ENCODE data around the gene MCC.

Gene MCC

DNA sequence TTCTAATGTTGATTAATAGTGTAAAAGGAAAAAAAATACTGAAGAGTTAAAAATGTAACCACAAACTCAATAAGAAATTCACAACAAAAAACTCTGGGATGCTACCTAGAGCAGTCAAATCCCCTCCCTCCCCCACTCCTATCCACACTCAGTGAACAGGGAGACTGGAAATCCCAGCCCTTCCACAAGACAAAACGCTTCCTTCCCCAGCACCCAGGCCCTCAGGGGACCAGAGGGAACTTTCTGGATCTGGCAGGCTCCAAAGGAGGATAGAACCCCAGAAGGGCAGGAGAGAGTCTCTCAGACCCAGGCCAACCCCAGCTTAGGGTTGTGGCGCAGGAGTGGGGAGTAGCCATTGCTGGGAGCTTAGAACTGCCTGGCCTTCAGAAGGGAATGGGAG is 456.7 kb downstream of the MCC start:
- no peak for DNase-seq (ENCODE audit: low read depth in 2 of 2)

DNA sequence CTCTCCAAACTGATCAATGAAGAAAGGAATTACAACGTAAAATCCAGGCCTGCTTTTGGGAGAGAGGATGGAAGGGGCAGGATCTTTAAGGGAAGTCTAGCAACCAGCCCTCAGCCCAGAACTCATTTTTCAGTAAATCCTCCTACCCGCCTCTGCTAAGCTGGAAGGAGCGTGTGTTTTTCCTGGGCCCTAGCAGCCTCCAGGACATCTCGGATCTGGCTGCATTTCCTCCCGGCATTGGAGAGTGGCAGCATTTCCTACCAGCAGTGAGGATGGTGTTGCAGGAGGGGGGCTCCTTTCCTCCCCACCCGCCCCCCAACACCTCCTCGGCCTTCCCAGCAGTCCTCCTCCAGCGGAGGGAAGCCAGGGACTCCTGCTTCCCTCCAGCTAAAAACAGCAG is 457.1 kb downstream of the MCC start:
- no peak for DNase-seq (ENCODE audit: low read depth in 2 of 2)

DNA sequence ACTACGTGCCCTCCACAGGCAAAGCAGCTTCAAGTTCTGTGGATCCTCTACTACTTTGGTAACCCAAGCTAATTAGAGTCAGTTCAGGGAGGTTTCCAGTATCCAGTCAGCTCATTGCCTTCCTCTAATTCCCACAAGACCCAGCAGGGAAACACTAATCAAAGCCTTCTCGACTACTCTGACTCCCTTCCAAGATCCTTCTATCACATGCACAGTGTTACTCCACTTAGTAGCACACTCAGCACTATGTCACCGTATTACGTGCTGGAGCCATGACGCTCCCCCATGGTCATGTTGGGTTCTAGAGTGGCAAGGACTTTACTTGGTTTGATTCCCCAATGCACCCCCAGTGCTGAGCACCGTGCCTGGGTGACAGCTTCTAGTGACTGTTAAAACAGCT is 458.6 kb downstream of the MCC start:
- DNase-seq (ENCODE audit: low read depth in 2 of 2): no peak

DNA sequence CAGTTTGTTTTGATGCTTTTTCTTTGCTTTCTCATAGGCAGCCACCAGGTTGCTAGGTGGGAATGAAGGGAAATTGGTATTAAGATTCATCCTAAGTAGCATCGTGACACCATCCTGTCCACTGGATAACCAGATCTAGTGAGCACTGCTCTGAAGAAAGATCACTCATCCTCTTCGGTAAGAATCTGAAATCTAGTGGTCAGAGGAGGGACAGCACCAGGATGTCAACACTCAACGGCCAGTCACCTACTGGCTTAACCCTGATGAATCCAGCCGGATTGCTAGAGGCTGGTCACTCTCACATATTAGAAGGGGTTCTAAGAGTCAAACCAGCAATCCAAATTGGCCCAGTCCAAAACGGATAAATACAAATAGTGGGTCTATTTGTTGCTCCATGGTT is 460.8 kb downstream of the MCC start:
- no peak for DNase-seq (ENCODE audit: low read depth in 2 of 2)

DNA sequence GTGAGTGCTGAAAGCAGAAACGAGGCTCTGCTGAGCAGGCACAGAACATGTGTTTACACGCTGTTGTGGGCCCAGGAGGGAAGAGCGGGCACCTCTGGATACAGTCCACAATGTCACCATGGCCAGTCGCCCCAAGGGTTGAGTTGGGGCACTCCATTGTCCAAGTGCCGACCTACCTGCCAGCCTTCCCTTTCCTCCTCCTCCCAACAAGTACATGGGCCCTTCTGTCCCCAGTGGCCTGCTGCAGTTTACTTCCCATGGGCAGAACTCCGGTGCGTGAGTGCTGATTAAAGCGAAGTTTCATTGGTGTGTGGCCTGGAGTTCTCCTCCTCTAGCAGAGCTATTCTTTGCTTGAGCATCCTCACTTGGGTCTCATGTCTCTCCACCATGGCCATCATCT is 461.2 kb downstream of the MCC start:
- no peak for DNase-seq (ENCODE audit: low read depth in 2 of 2)

DNA sequence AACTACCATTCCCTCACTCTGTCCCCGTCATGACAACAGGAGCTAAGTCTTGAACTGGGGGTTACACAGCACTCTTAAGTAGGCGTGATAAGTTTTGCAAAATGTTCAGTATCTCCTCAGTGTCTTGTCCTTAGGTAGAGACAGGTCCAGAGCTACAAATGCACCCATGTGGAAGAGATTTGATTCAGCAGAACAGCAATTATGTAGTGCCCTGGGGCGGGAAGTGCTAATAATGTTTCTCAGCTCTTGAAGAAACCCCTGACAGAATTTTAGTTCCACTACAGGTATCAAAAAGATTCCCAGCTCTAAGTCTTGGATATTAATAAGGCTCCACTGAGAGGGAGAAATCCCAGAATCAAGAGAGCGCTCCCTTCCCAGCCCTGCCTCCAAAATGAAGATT is 462.0 kb downstream of the MCC start:
- no peak for DNase-seq (ENCODE audit: low read depth in 2 of 2)

DNA sequence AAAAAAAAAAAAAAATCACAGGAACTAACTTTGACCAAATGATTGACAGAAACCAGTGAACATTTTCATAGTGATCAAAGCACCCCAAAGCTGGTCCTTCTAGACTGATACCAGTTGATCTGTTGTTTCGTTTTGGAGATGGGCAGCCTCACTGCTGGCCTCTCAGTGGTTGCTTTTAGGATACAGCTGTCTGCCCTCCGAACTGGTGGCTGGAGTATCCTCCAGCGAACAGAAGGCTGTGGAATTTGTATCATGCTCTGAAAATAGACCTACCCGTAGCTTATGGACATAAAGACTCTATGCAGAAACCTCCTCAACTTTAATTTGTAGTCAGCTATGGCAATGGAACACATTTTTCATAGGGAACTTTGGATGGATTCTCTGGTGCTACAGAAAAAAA is 462.7 kb downstream of the MCC start:
- no peak for DNase-seq (ENCODE audit: low read depth in 2 of 2)

DNA sequence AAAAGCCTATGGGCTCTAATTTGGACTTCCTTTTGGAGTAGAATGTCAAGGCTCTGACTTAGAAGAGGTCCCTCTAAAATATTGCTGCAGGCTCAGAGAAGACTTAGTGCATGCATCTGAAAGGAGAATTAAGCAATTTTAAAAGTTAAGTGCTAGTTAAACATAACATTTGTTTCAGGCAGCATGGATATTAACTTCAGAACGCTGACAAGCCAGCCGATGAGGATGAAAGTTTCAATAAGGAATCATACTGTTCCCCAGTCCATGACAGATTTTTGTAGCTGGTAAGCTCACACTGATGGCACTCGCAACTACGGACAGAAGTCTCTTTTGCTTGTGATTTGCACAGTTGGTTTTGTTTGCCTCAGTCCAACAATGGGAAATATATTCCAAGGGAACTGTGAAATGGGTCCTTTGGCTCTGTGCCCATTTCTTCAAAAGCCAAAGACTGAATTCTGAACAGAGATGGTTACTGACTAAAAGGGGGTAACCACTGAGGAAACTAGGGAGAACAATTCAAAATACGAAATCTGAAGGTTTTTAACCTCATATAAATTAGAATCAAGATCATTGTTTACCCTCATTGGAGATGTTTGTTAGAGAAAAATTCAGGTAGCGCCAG is 464.1 kb downstream of the MCC start:
- no peak for DNase-seq (ENCODE audit: low read depth in 2 of 2)

DNA sequence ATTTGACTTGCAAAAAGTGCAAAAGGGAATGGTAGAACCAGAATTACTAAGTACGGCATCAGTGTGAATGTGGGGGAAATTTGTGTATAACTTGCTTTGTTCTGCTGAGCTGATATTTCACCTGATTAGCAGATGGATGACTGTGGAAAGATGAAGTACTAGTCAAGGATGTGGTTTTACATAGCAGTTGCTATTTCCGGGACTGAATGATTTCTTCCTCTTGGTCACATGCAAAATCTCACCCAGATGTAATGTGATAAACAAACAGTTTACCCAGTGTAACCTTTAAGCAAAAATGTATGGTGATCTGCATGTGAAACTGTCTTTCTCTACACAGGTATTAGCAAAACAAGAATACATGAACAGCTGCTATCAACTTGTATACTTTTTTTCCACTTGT is 465.6 kb downstream of the MCC start:
- DNase-seq (ENCODE audit: low read depth in 2 of 2): peak in 1 of 2 donors; percentile 7

DNA sequence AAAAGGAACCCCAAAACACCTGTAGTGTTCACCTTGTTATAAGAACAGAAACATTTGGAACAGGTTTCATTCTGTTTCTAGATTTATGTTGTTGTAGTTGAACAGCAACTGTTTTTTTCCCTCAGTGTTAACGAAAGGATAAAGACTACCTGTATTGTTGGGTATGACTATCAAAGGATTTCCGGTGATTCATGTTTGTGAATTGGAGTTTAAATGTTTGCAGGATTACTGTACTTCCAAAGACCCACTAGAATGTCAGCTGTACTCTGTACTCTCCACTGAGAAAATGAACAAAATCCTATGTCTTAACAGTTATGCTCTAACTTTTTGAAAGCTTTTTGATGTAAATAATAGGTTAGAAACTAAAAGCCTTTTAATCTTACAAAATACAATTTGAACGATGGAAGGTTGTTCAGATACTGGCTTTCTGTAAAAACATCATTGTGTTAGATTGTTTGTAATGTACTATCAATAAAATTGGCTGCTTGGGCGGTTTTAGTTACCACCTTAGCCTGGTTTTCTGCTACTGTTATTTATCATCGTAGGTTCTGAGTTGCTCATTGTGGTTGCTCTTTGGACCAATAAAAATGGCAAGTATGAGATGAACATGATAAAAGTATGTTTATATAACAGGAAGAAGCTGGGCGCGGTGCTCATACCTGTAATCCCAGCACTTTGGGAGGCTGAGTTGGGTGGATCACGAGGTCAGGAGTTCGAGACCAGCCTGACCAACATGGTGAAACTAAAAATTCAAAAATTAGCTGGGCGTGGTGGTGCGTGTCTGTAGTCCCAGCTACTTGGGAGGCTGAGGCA is 467.6 kb downstream of the MCC start:
- DNase-seq (ENCODE audit: low read depth in 2 of 2): no peak

DNA sequence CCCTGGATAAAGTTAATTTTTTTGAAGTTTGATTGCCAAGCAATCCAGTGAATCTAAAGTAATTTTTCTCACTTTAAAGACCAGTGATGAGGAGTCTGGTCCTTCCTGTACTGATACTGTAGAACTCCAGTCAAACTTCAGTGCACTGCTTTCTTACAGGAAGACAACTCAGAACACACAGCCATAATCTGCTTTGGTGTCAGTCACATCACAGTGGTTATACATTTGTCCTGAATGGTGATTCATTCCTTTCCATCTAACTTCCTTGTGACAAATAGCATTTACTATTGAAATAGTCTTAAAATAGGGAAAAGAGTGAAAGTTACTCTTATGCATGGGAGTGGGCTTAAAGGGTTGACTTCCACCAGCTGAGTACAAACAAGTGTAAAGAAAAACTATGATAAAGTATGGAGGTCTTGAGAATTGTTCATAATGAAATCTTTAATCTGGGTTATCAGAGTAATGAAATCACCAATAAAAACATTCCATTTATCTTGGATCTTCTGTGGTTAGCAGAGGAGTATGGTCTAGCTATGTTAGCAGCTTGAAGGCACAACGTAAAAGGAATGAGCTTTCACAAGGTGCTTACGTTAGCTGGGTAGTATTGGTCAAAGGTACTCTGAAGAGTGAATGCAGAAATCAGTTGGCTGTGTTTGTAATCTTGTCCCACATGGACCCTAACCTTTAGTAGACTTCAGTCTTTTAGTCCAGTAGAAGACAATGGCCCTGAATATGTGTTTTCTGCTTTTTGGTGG is 470.2 kb downstream of the MCC start:
- DNase-seq (ENCODE audit: low read depth in 2 of 2): no peak

DNA sequence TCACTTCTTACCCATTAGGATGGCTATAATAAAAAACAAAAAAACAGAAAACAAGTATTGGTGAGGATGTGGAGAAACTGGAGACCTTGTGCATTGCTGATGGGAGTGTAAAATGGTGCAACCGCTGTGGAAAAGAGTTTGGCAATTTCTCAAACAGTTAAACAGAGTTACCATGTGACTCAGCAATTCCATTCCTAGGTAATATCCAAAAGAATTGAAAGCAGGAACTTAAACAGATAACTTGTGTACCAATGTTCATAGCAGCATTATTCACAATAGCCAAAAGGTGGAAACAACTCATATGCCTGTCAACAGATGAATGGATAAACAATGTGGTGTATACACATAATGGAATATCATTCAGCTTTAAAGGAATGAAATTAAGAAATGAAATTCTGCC is 482.8 kb downstream of the MCC start:
- DNase-seq (ENCODE audit: low read depth in 2 of 2): no peak

DNA sequence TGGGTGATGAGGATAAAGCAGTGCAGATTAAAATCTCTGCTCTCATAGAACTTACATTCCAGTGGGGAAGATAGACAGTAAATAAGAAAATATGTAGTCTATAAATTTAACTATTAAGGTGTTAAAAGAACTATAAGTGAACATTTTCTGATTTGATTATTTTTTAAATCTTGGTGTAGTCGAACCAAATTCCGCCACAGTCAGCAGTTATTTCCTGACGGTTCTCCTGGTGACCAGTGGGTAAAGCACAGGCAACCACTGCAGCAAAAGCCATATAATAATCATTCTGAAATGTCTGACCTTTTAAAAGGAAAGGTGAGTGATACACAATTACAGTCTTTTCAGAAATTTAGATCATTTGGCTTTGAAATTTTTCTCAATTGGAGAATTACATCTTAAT is 484.5 kb downstream of the MCC start:
- DNase-seq (ENCODE audit: low read depth in 2 of 2): no peak

DNA sequence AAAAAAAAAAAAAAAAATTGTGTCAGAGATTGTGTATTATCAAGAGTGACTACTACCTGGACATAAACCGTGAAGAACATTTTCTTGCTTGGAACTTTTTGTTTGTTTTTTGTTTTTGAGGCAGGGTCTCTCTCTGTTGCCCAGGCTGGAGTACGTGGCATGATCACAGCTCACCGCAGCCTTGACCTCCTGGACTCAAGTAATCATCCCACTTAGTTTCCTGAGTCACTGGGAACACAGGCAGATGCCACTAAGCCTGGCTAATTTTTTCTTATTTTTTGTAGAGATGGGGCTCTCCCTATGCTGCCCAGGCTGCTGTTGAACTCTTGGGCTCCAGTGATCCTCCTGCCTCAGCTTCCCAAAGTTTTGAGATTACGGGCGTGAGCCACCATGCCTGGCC is 485.8 kb downstream of the MCC start:
- no peak for DNase-seq (ENCODE audit: low read depth in 2 of 2)

DNA sequence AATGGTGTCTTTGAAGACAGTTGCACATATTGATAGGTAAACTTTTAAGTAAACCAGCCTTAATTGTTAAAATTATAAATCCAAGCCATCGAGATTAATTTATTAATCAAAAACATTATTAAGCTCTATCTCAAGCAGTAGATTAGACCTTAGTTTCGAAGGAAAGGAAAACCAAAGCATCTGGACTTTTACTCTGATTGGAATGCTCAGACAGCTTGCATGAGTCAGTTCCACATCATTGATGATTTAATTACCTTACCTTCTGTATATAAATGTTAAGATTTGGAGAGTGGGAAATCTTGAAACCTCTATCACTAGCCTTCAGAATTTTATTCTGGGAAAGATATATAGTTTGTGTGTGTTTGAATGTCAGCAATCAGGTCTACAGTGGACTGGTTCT is 487.8 kb downstream of the MCC start:
- no peak for DNase-seq (ENCODE audit: low read depth in 2 of 2)

DNA sequence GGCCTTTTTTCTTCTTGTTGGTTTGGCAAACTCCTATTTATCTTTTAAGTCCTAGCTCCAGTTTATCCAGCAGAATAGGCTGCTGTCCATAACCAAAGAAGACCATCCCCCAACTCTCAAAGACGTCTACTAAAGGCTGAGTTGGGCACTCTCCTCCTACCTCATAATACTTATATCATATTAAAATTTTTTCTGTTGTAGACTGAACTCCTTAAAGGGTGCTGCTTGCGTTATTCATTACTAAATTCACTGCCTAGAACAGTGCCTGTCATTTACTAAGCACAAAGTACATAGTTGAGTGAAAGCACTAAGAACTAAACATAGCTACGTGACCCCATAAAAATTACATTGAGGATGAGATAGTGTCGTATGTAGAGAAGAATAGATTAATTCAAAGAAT is 490.0 kb downstream of the MCC start:
- DNase-seq (ENCODE audit: low read depth in 2 of 2): no peak

DNA sequence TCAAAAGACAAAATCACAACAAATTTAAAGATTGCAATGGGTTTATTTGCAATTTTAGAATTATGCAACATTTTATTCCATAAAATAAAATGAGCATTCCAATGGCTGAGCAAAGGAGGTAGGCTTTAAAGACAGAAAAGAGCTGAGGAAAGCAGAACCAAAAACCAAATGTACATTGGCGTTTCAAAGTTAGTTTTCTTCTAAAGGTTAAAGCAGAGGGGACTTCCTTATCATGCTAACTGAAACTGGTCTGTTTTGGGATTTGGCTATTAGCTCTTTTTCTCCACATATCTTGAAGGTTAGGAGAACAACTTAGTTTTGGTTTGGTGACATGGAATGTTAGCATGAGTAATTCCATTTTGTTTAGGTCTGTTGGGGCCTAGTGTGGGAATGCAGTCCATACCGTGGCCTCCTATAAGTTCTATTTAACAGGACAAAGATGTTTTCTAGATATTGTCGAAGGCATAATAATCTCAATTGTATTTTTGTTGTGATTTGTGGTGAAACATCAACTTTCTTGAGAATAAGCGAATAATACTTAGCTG is 491.4 kb downstream of the MCC start:
- no peak for DNase-seq (ENCODE audit: low read depth in 2 of 2)

DNA sequence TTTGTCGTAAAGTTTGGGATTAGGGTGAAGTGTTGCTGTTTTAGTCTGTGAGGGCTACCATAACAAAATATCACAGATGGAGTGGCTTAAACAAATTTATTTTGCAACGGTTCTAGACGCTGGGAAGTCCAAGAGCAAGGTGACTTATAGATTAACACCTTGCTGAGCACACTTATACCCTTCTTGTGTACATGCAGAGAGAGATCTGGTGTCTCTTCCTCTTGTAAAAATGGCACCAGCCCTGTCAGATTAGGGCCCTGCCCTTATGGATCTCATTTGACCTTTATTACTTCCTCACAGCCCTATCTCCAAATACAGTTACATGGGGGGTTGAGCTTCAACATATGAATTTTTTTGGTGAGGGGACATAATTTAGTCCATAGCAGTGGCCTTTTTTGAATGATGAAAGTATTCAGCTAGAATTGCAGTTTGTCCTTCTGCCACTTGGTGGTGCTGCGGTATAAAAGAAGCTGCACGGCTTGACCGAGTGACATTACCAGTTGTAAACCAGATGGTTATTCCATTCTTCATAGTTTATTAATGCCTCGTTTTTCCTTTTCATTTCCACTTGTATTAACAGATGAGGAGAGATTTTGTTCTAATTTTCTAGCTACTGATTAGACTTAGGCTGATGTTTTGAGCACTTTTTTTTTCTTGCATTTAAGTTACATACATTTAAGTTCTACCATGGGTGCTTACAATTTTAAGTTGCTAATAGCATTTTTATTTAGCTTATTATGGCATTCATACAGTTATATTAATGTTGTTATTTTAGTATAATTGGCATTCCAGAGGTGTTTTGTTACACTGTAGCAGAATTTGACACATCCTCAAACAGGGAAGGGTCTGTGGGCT is 492.3 kb downstream of the MCC start:
- DNase-seq (ENCODE audit: low read depth in 2 of 2): peak; percentile 43 to 70

DNA sequence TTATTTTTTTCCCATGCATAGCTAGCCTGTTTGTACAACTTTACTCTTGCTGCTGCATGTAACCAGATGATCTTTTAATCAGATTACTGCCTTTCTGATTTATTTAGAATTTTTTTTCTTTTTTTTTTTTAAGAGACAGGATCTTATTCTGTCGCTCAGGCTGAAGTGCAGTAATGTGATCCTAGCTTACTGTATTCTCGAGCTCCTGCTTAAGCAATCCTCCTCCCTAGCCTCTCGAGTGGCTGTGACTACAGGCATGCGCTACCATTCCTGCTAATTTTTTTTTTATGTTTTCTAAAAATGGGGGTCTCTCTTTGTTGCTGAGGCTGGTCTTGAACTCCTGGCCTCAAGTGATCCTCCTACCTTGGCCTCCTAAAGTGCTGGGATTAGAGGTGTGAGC is 502.0 kb downstream of the MCC start:
- no peak for DNase-seq (ENCODE audit: low read depth in 2 of 2)

DNA sequence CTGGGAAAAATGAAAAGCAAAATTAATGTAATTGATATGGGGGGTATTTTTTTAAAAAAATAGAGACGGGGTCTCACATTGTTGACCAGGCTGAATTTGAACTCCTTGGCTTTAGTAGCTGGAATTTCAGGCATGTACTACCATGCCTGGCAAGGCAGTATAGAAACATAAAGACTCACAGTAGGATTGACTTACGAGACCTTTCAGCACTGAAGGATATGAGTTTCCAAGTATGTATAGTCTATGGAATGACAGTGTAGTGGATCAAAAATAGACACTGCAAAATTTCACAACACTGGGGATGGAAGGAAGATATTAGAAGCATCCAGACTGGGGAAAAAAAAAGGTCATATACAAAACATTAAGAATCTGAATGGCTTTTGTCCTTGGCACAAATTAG is 504.9 kb downstream of the MCC start:
- DNase-seq (ENCODE audit: low read depth in 2 of 2): no peak

DNA sequence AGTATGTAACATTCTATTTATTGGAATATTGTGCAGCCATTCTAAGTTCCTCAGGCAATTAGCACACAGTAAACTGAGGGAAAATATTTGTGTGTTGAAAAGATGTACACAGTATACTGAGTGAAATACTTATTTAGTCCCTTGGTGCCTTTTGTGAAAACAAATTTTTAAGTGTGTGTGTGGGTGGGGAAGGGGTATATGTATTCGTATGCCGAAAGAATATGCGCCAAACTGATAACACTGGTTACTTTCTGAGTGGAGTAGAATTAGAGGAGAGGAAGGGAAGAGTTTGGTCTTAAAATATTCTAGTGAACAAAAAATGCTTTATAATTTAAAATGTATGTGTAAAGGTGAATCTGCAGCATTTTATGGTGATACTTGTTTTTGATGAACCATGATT is 508.5 kb downstream of the MCC start:
- DNase-seq (ENCODE audit: low read depth in 2 of 2): no peak

DNA sequence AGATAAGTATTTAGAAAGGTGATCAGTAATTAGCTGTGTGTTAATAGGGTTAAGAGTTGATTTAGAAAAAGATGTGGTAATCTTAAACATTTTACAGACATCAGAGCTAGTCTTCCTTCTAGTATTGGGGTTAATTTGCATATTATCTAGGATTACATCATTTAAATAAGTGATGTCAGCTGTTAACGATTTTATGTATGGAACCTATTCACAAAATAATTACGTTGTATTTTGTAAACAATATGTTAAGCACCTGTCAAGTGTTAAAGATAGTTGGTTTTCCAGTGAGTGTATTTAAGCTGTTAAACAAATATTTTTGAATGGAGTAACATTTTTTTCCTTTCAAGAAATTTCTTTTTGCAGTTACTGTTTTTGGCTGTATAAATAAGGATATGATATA is 509.4 kb downstream of the MCC start:
- DNase-seq (ENCODE audit: low read depth in 2 of 2): no peak

Measured in stimulated activated CD8-positive, alpha-beta memory T cell treated with anti-CD3 and anti-CD28 coated beads, Interleukin-7, amount 100 ng/mL, for 4 hours (primary cell).